ENCODE measurements around the gene RAB3GAP2.

- no peak for TF ChIP-seq POLR2A (IDR thresholded peaks at IDR 0.05)
- no peak for TF ChIP-seq CTCF (IDR thresholded peaks at IDR 0.05)
Observed at GRCh38 chr1:220271706-220272046, 577 bp downstream of the RAB3GAP2 start.

All from uterus (tissue), 2 donors.